Measurements from ENCODE around the gene PRSS12.

DNA sequence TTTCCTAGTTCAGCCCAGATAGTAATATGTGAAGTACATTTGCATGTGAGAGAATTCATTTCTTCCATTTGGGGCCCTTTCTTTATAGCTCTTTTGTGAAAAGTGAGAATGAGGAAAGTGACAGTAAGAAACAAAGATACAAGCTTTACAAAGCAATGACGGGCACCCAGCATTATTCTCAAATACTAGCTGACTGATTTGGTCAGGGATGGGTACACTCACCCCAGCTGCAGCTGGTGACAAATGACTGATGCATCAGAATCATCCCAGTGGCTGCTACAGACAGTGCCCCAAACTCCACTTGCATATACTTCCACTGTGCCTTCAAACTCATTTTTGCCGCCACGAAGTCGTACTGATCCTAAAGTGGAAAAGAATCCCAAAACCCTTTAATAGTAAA, 14.8 kb downstream of the PRSS12 start:
- TF ChIP-seq, protein P1, sequence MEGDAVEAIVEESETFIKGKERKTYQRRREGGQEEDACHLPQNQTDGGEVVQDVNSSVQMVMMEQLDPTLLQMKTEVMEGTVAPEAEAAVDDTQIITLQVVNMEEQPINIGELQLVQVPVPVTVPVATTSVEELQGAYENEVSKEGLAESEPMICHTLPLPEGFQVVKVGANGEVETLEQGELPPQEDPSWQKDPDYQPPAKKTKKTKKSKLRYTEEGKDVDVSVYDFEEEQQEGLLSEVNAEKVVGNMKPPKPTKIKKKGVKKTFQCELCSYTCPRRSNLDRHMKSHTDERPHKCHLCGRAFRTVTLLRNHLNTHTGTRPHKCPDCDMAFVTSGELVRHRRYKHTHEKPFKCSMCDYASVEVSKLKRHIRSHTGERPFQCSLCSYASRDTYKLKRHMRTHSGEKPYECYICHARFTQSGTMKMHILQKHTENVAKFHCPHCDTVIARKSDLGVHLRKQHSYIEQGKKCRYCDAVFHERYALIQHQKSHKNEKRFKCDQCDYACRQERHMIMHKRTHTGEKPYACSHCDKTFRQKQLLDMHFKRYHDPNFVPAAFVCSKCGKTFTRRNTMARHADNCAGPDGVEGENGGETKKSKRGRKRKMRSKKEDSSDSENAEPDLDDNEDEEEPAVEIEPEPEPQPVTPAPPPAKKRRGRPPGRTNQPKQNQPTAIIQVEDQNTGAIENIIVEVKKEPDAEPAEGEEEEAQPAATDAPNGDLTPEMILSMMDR (IDR thresholded peaks at IDR 0.05; ENCODE audit: extremely low read depth in 1 of 2, insufficient read depth in 1 of 2, low read depth in 1 of 2, low read length in 2 of 2): no peak
- TF ChIP-seq MYC (IDR thresholded peaks at IDR 0.05; ENCODE audit: low read depth, low read length) (no peak), JUN (IDR thresholded peaks at IDR 0.05; ENCODE audit: borderline replicate concordance, insufficient read depth, insufficient read length, low read depth) (no peak), POLR2AphosphoS5 (IDR thresholded peaks at IDR 0.05; ENCODE audit: insufficient read depth, low read depth, low read length) (no peak), POLR2A (IDR thresholded peaks at IDR 0.05; ENCODE audit: low read depth, low read length) (no peak)

All from endothelial cell of umbilical vein (primary cell).